ENCODE data around the gene PRSS8. TPM values are rescaled to one million over a fixed set of nuclear protein-coding genes. Genes with fewer than 3 reads are reported as not detected.

Gene PRSS8
- total RNA-seq, result 30.2 TPM

GRCh38 chr16:31135535-31136286 lies at the start of gene PRSS8:
PRSS8 (minus strand) TSS chr16:31135727; CDS start chr16:31135498, 229 bp downstream.

GRCh38 chr16:31179747-31180459 lies 44.4 kb upstream of the PRSS8 start, which contains the start of gene FUS:
FUS (plus strand) TSS chr16:31180139; CDS start chr16:31180215, 76 bp downstream.

DNA sequence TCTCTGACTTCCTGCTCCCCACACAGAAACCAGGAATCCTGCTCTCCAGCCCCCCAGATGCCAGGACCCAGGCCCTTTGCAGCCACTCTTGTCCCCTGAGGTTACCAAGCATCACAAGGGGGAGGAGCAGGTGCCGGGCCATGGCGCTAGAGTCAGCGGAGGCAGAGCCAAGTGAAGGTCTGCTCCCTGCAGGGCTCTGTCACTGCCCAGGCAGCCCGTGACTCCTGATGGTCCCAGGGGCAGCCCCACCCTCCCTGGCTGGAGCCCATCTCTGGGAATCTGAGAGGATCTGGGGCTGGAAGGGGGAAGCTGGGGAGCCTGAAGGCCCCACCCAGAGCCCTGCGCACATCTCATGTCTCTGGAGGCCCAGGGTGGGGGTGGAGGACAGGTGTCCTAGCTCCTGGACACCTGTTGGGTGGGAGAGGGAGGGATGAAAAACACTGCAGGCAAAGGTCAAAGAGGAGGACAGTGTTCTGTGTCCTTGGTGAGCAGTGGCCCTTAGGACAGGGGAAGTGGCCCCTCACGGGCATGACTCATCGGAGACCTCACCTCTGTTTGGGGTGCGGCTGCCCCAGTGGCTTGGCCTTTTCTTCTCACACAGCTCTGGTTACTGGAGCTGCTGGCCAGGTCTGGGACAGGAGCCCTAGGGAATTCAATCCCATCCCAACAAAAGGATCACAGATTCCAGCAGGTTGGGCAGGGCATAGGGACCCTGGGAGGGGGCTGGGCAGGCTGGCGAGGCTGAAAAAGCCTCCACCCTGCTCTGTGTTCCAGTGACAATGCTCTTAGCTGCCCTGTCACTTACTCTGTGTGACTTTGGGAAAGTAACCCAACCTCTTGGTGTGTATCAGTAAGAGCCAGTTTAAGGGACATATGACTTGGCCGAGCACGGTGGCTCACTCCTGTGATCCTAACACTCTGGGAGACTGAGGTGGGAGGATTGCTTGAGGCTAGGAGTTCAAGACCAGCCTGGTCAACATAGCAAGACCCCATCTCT lies 14.7 kb upstream of the PRSS8 start, which contains the start of gene PRSS36:
Gene PRSS36 (minus strand): TSS at position 173 of the 997 bp plus-strand sequence. CDS start 31 bp downstream, at position 142.

GRCh38 chr16:31117384-31118222 lies 17.9 kb downstream of the PRSS8 start, which contains the start of gene KAT8:
KAT8 (plus strand) TSS chr16:31117664; CDS start chr16:31117682, 18 bp downstream.

DNA sequence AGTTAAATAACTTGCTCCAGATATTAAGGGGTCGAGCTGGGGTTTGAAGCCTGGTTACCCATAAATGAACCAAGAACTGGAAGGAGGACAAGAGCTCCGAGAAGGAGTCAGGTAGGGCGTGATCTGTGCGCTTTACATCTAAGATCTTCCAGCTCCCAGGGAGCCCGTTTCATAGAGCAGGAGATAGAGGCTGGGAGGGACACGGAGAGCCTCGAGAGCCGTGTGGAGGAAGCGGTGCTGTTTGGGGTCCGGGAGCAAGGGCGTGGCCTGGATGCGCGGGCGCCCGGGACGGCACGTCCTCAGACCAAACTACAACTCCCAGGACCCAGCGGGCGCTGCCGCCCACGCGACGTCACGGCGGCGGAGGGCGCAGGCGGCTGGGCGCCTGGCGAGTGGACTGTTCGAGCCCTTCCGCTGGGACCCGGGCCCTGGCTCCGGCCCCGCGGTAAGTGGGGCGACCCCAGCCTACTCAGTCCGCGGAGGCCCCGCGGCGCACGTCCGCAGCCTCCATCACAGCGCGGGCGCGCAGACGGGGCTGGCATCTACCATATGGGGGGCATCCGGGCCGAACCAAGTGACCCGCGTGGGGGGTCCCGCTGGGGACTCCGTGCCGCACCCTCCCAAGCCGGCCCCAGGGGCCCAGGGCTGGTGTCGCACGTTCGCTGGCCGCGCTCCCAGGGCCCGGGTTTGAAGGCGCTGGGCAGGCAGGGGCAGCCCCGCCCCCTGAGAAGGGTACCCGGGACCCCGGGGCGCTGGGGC lies 27.3 kb downstream of the PRSS8 start, which contains the start of gene BCKDK:
Gene BCKDK (plus strand): TSS at position 352 of the 759 bp plus-strand sequence. CDS start 838 bp downstream, outside the sequence.

DNA sequence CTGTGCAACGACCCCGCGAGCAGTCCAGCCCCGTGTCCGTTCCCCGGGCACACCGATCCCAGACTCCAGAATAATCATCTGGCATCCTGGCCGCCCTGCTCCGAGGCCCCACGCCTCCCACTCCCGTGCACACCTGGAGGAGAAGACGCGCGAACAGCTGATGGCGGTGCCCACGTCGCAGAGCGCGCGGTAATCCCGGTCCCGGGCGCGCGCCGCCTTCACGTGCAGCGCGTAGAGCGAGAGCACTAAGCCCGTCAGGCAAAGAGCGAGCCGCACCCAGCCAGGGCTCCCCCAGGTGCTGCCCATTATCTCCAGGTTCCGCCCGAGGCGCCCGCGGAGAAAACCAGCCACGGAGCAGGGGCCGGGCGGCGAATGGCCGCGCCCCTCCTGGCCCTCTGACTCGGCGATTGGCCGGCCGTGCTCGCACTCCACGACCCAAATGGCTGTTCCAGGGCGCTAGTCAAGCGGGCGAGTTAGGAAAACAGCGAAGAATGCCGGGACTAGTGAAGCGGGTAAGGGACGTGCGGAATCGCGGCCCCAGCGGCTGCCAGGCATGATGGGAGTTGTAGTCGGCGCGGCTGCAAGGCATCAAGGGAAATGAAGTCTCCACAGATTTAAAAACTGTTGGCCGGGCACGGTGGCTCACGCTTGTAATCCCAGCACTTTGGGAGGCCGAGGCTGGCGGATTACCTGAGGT lies 41.0 kb downstream of the PRSS8 start, which contains the start of gene VKORC1:
Gene VKORC1 (minus strand): TSS at position 374 of the 697 bp plus-strand sequence. CDS start 68 bp downstream, at position 306.

GRCh38 chr16:31088459-31089183 lies 46.9 kb downstream of the PRSS8 start, which contains the start of gene PRSS53:
PRSS53 (minus strand) TSS chr16:31088943; CDS start chr16:31088809, 134 bp downstream.

Small RNA genes lying within 50 kb of the gene (small RNA-seq; reads per million reads assigned to genes)
- gene AC009088.4 (ENCODE audit: low replicate concordance) (not detected), gene NDUFA3P6 (ENCODE audit: low replicate concordance) (not detected)

Other genes with a start within 250 kb of the PRSS8 start
- gene BCL7C, start 241.7 kb downstream of the PRSS8 start, total RNA-seq, result 34.0 TPM
- gene CTF1, start 239.1 kb downstream of the PRSS8 start, total RNA-seq, result 4.8 TPM
- gene FBXL19, start 212.2 kb downstream of the PRSS8 start, total RNA-seq, result 18.0 TPM
- gene ORAI3, start 186.7 kb downstream of the PRSS8 start, total RNA-seq, result 21.8 TPM
- 9.5 TPM for gene SETD1A, start 178.0 kb downstream of the PRSS8 start, total RNA-seq
- gene HSD3B7, start 150.5 kb downstream of the PRSS8 start, total RNA-seq, result 11.3 TPM
- gene STX1B, start 125.1 kb downstream of the PRSS8 start, total RNA-seq, result 2.6 TPM
- gene STX4, start 102.2 kb downstream of the PRSS8 start, total RNA-seq, result 30.0 TPM
- gene ZNF668, start 61.5 kb downstream of the PRSS8 start, total RNA-seq, result 6.5 TPM
- 17.9 TPM for gene ZNF646, start 61.3 kb downstream of the PRSS8 start, total RNA-seq
- 1.1 TPM for gene PRSS53, start 46.8 kb downstream of the PRSS8 start, total RNA-seq
- 58.7 TPM for gene VKORC1, start 40.9 kb downstream of the PRSS8 start, total RNA-seq
- gene BCKDK, start 27.3 kb downstream of the PRSS8 start, total RNA-seq, result 32.8 TPM
- gene KAT8, start 18.1 kb downstream of the PRSS8 start, total RNA-seq, result 59.0 TPM
- gene PRSS36, start 14.3 kb upstream of the PRSS8 start, total RNA-seq, result 0.76 TPM
- gene FUS, start 44.4 kb upstream of the PRSS8 start, total RNA-seq, result 151 TPM
- gene PYCARD, start 67.0 kb upstream of the PRSS8 start, total RNA-seq, result 23.4 TPM
- 13.8 TPM for gene TRIM72, start 78.4 kb upstream of the PRSS8 start, total RNA-seq
- gene PYDC1, start 81.4 kb upstream of the PRSS8 start, total RNA-seq, result not detected
- gene ITGAM, start 124.2 kb upstream of the PRSS8 start, total RNA-seq, result 10.9 TPM
- 9.5 TPM for gene ITGAX, start 219.4 kb upstream of the PRSS8 start, total RNA-seq